Karpas-422 (cell line): ENCODE results near the gene GPR17. TPM values are rescaled to one million over a fixed set of nuclear protein-coding genes. Genes with fewer than 3 reads are reported as not detected.

Experiments used
- DNase-seq: peaks from one replicate; pipeline ENCODE4 v3.0.0-alpha.2; 2015
- H2AFZ ChIP-seq: fragments of 200-600 bp; sonication (generic); 2 replicates; pipeline ENCODE4 v1.6.1; 2014; ENCODE audit warnings: antibody characterized with exemption, low read length, mixed read lengths
- H3K27ac ChIP-seq: fragments of 200-600 bp; sonication (generic); 2 replicates; pipeline ENCODE4 v1.5.1; 2014; ENCODE audit warnings: mild to moderate bottlenecking, low read length, moderate library complexity
- H3K27me3 ChIP-seq: fragments of 200-600 bp; sonication (generic); 2 replicates; pipeline ENCODE4 v1.6.1; 2014; ENCODE audit warnings: low read length, mixed read lengths
- H3K36me3 ChIP-seq: fragments of 200-600 bp; sonication (generic); 2 replicates; pipeline ENCODE4 v1.6.1; 2014; ENCODE audit warnings: low read length, mixed read lengths; ENCODE audit not compliant: insufficient read depth
- H3K4me1 ChIP-seq: fragments of 200-600 bp; sonication (generic); 2 replicates; pipeline ENCODE4 v1.6.1; 2014; ENCODE audit warnings: mild to moderate bottlenecking, low read length, mixed read lengths
- H3K4me2 ChIP-seq: fragments of 200-600 bp; sonication (generic); 2 replicates; pipeline ENCODE4 v1.6.1; 2014; ENCODE audit warnings: low read length, low read depth, mild to moderate bottlenecking; ENCODE audit not compliant: poor library complexity, severe bottlenecking
- H3K4me3 ChIP-seq: fragments of 200-600 bp; sonication (generic); 2 replicates; pipeline ENCODE4 v1.5.1; 2014; ENCODE audit warnings: mild to moderate bottlenecking, antibody characterized with exemption, low read length, mixed read lengths
- H3K79me2 ChIP-seq: fragments of 200-600 bp; sonication (generic); 2 replicates; pipeline ENCODE4 v1.6.1; 2014; ENCODE audit warnings: mild to moderate bottlenecking, low read length, mixed read lengths
- H3K9ac ChIP-seq: fragments of 200-600 bp; sonication (generic); 2 replicates; pipeline ENCODE4 v1.6.0; 2014; ENCODE audit warnings: low read length
- H3K9me2 ChIP-seq: fragments of 200-600 bp; sonication (generic), shearing (Covaris generic); replicated peaks from 2 replicates; pipeline ENCODE4 v1.6.0; 2014; ENCODE audit warnings: mild to moderate bottlenecking, low read length, moderate library complexity; ENCODE audit not compliant: insufficient read depth
- H3K9me3 ChIP-seq: fragments of 300-700, 200-600 bp; sonication (generic); 2 replicates; pipeline ENCODE4 v1.6.1; 2014; ENCODE audit warnings: low read length, mixed read lengths
- H4K20me1 ChIP-seq: fragments of 200-600 bp; sonication (generic); 2 replicates; pipeline ENCODE4 v1.6.1; 2014; ENCODE audit warnings: mild to moderate bottlenecking, antibody characterized with exemption, low read length, low read depth; ENCODE audit not compliant: insufficient read depth
- total RNA-seq: library from RNA; depleted of rRNA; stranded (reverse); fragments of >200 nt; shearing (Covaris generic); gene quantifications from 2 replicates; pipeline ENCODE4 v1.2.3, GENCODE V29; 2014; ENCODE audit warnings: low replicate concordance; rRNA removed

Gene GPR17, protein sequence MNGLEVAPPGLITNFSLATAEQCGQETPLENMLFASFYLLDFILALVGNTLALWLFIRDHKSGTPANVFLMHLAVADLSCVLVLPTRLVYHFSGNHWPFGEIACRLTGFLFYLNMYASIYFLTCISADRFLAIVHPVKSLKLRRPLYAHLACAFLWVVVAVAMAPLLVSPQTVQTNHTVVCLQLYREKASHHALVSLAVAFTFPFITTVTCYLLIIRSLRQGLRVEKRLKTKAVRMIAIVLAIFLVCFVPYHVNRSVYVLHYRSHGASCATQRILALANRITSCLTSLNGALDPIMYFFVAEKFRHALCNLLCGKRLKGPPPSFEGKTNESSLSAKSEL
- not detected in 2 replicates for total RNA-seq

DNA sequence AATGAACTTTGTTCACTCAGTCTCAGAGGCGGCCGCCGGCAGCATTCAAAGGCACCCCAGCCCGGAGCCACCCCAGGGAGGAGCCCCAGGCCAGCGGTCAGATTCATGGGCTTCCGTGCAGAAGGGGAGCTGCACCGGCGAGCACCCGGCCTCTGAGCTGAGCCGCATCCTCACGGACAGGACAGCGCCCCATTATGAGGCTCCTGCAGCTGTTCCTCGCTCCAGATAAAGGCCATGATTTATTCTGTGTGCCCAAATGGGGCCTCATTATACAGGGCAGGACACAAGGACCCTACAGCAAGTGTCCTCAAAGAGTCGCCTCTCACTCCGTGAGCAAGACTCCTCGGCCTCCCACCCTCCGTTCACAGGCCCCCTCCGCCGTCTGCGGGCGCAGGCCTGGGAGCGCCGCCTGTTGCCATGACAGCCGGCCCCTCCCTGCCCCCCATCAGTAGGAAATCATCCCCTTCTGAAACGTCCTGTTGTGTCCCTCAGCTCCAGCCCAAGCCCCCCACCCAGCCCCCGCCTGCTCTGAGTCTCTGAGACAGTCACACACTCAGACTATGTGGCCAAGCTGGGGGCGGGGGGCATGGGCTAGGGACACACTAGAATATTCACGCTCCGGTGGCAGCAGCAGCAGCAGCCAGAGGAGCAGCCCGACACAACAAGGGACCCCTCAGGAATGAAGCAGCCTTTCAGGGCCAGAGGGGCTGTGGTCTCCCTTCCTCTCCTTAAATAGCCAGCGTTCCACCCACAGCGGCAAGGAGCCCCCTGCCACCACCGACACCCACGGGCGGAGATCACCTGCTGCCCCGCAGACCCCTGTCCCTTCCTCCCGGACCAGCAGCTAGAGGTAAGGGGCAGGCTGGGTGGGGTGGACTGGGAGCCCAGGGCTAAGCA is at the start of gene GPR17:
GPR17 (plus strand) TSS at position 759 of the 897 bp plus-strand sequence. CDS start 4,583 bp downstream, outside the sequence.
- Histone ChIP-seq H3K36me3 (no peaks in the 10 kb centered on the region), H3K79me2 (no peaks in the 10 kb centered on the region), H3K9me2 (no peaks in the 10 kb centered on the region), H3K4me2 (no peak within 1 kb of the TSS), H3K27me3 (no peaks in the 10 kb centered on the region), H3K9me3 (no peaks in the 10 kb centered on the region), H2AFZ (no peak within 1 kb of the TSS), H3K9ac (no peak within 1 kb of the TSS), H4K20me1 (no peaks in the 10 kb centered on the region), H3K27ac (no peak within 1 kb of the TSS), H3K4me1 (peaks cover 8% of the 10 kb centered on the region), H3K4me3 (no peak within 1 kb of the TSS)
- DNase-seq: no peak

- Histone ChIP-seq H3K4me2 (no peak overlapping the region), H4K20me1 (no peaks in the 10 kb centered on the region), H3K9me3 (no peaks in the 10 kb centered on the region), H2AFZ (no peak overlapping the region), H3K27me3 (no peaks in the 10 kb centered on the region), H3K9me2 (no peaks in the 10 kb centered on the region), H3K4me1 (no peaks in the 10 kb centered on the region), H3K4me3 (no peak overlapping the region), H3K79me2 (no peaks in the 10 kb centered on the region), H3K9ac (no peak overlapping the region), H3K36me3 (no peaks in the 10 kb centered on the region), H3K27ac (no peak overlapping the region)
- no peak for DNase-seq
Measured at GRCh38 chr2:127596311-127597045, 49.5 kb upstream of the GPR17 start.

DNA sequence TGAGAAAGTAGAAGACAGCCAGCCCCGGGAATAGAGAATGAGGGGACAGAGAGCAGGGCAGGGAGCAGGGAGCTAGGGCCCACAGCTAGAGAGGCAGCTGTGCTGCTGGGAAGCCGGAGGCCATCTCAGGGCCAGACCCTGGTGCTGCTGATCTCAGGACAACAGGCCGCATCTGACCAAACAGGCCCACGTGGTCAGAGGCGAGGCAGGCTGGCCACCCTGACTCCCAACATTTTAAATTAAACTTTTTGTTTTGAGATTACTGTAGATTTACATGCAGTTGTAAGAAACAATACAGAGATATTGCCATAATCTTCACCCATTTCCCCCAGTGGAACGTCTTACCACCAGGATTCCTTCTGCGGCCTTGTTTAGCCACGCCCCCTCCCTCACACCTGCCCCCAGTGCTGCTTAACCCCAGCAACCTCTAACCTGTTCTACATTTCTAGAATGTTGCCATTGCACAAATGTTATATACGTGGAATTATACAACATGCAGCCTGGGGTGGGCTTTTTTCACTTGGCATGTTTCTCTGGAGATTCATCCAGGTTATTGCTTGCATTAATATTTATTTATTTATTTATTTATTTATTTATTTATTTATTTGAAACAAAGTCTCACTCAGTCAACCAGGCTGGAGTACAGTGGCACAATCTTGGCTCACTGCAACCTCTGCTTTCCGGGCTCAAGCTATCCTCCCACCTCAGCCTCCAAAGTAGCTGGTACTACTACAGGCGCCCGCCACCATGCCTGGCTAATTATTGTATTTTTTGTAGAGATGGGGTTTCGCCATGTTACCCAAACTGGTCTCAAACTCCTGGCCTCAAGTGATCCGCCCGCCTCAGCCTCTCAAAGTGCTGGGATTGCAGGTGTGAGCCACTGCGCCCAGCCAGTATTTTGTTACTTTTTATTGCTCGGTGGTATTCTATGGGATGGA is 48.6 kb upstream of the GPR17 start:
- no peak overlapping the region for H2AFZ ChIP-seq
- no peaks in the 10 kb centered on the region for H3K36me3 ChIP-seq
- no peaks in the 10 kb centered on the region for H3K27me3 ChIP-seq
- H3K4me2 ChIP-seq: no peak overlapping the region
- H3K27ac ChIP-seq: no peak overlapping the region
- no peaks in the 10 kb centered on the region for H4K20me1 ChIP-seq
- H3K9me3 ChIP-seq: no peaks in the 10 kb centered on the region
- H3K4me1 ChIP-seq: no peaks in the 10 kb centered on the region
- no peaks in the 10 kb centered on the region for H3K9me2 ChIP-seq
- no peak for DNase-seq
- H3K4me3 ChIP-seq: no peak overlapping the region
- H3K9ac ChIP-seq: no peak overlapping the region
- H3K79me2 ChIP-seq: no peaks in the 10 kb centered on the region

DNA sequence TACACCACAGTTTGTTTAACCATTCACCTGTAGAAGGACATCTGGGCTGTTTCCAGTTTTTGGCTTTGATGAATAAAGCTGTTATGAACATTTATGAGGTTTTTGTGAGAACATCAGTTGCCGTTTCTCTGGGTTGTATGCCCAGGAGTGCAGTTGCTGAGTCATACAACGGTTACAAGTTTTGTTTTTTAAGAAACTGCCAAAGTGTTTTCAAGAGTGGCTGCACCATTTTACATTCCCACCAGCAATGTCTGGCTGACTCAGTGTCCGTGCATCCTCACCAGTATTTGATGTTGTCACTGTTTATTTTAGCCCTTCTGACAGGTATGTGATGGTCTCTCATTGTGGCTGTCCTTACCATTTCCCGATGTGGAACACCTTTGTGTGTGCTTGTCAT is 48.0 kb upstream of the GPR17 start:
- H3K4me1 ChIP-seq: no peaks in the 10 kb centered on the region
- no peak overlapping the region for H2AFZ ChIP-seq
- H3K79me2 ChIP-seq: no peaks in the 10 kb centered on the region
- H3K4me3 ChIP-seq: no peak overlapping the region
- H3K27ac ChIP-seq: no peak overlapping the region
- H4K20me1 ChIP-seq: no peaks in the 10 kb centered on the region
- no peak for DNase-seq
- no peak overlapping the region for H3K9ac ChIP-seq
- H3K9me3 ChIP-seq: no peaks in the 10 kb centered on the region
- no peaks in the 10 kb centered on the region for H3K27me3 ChIP-seq
- H3K36me3 ChIP-seq: no peaks in the 10 kb centered on the region
- H3K4me2 ChIP-seq: no peak overlapping the region
- no peaks in the 10 kb centered on the region for H3K9me2 ChIP-seq

DNA sequence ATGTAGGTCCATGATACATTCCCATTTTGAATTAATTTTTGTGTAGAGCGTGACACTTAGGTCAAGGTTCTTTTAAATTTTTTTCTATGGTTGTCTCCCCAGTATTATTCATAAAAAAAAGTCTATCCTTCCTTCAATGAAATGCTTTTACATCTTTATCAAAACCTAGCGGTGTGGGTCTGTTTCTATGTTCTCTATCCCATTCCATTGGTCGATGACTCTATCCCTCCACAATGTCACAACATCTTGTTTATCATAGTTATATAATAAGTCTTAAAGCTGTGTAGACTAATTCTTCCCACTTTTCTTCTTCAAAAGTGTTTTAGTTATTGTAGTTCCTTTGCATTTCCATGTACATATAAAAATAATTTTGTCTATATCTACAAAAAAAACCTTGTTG is 47.2 kb upstream of the GPR17 start:
- no peak overlapping the region for H2AFZ ChIP-seq

DNA sequence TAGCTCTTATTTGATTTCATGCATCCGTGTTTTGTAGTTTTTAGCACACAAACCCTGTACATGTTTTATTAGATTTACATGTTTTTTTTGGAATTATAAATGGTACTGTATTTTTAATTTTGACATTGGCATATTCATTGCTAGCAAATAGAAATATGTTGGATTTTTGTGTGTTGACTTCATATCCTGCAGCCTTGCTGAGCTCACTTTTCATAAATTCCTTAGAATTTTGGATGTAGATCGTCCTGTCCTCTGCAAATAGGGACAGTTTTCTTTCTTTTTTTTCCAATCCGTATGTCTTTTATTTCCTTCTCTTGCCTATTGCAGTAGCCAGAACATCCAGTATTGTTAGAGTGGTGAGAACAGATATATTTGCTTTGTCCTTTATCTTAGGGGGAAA is 46.7 kb upstream of the GPR17 start:
- no peaks in the 10 kb centered on the region; the same call in 1 of the 2 replicates for H3K27me3 ChIP-seq
- no peak overlapping the region for H3K27ac ChIP-seq
- no peaks in the 10 kb centered on the region for H3K36me3 ChIP-seq
- H3K4me3 ChIP-seq: no peak overlapping the region
- no peak for DNase-seq
- H3K9me2 ChIP-seq: no peaks in the 10 kb centered on the region
- H3K79me2 ChIP-seq: no peaks in the 10 kb centered on the region
- no peak overlapping the region for H3K4me2 ChIP-seq
- no peaks in the 10 kb centered on the region for H3K9me3 ChIP-seq
- H3K9ac ChIP-seq: no peak overlapping the region
- H4K20me1 ChIP-seq: no peaks in the 10 kb centered on the region
- no peak overlapping the region for H2AFZ ChIP-seq
- no peaks in the 10 kb centered on the region for H3K4me1 ChIP-seq

More for the DNA sequence above, 47.2 kb upstream of the GPR17 start:
- no peaks in the 10 kb centered on the region for H3K79me2 ChIP-seq
- no peaks in the 10 kb centered on the region for H3K9me3 ChIP-seq
- DNase-seq: no peak
- no peaks in the 10 kb centered on the region for H3K4me1 ChIP-seq
- no peaks in the 10 kb centered on the region for H3K36me3 ChIP-seq
- no peak overlapping the region for H3K27ac ChIP-seq
- no peaks in the 10 kb centered on the region; the same call in 1 of the 2 replicates for H3K27me3 ChIP-seq
- no peaks in the 10 kb centered on the region for H3K9me2 ChIP-seq
- no peak overlapping the region for H3K4me2 ChIP-seq
- H3K4me3 ChIP-seq: no peak overlapping the region
- no peaks in the 10 kb centered on the region for H4K20me1 ChIP-seq
- H3K9ac ChIP-seq: no peak overlapping the region

DNA sequence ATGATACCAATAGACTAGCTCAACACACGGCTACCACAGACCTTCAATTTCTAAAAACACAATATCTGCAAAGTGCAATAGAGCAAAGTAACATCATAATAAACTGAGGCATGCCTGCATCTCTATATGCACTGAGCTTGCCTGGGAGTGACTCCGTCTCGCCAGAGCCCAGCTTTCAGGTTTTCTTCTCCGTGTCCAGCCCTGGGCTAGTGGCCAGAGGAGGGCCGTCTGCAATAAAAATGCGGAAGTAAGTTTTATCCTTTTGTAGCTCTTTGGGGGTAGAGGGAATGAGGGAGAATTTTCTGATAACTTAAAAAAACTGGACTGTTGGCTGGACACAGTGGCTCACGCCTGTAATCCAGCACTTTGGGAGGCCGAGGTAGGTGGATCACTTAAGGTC is 41.0 kb upstream of the GPR17 start:
- H3K36me3 ChIP-seq: no peaks in the 10 kb centered on the region
- no peaks in the 10 kb centered on the region for H3K9me2 ChIP-seq
- no peak overlapping the region for H3K9ac ChIP-seq
- no peaks in the 10 kb centered on the region for H3K9me3 ChIP-seq
- no peak for DNase-seq
- peaks cover 20% of the 10 kb centered on the region for H3K4me1 ChIP-seq
- H3K79me2 ChIP-seq: no peaks in the 10 kb centered on the region
- no peak overlapping the region for H3K27ac ChIP-seq
- H3K4me2 ChIP-seq: no peak overlapping the region
- H2AFZ ChIP-seq: no peak overlapping the region
- H3K27me3 ChIP-seq: no peaks in the 10 kb centered on the region; the same call in 1 of the 2 replicates
- H3K4me3 ChIP-seq: no peak overlapping the region
- H4K20me1 ChIP-seq: no peaks in the 10 kb centered on the region
